A549 (cell line): ENCODE measurements around the gene CFAP97.

ENCODE experiments used
- CEBPB ChIP-seq, 2 experiments: fragments of >200 bp in 1 of 2; sonication (Bioruptor Twin) in 1 of 2; formaldehyde crosslinking in 1 of 2; IDR thresholded peaks; 2 replicates each; pipeline ENCODE4 v1.6.1; 2012 to 2016
- POLR2A ChIP-seq: IDR thresholded peaks from 2 replicates; pipeline ENCODE4 v1.6.1; 2012; ENCODE audit warnings: mild to moderate bottlenecking, low read length
- POLR2AphosphoS2 ChIP-seq: conservative IDR thresholded peaks from 2 replicates; pipeline ENCODE4 v1.6.1; 2012; ENCODE audit warnings: low read length, improper control_type of control experiment, inconsistent platforms
- SREBF2 ChIP-seq: fragments of 450-650 bp; IDR thresholded peaks from 2 replicates; pipeline ENCODE4 v1.6.1; 2014; ENCODE audit warnings: mild to moderate bottlenecking, moderate library complexity
- TFCP2L1 ChIP-seq: fragments of 250-450 bp; sonication (Bioruptor Pico); IDR thresholded peaks from 2 replicates; pipeline ENCODE4 v1.5.0; 2021; ENCODE audit warnings: mild to moderate bottlenecking
- TF ChIP-seq, protein P1 (sequence below): fragments of >200 bp; sonication (Bioruptor Twin); formaldehyde crosslinking; IDR thresholded peaks from 3 replicates; pipeline ENCODE4 v1.5.1; 2016

DNA sequence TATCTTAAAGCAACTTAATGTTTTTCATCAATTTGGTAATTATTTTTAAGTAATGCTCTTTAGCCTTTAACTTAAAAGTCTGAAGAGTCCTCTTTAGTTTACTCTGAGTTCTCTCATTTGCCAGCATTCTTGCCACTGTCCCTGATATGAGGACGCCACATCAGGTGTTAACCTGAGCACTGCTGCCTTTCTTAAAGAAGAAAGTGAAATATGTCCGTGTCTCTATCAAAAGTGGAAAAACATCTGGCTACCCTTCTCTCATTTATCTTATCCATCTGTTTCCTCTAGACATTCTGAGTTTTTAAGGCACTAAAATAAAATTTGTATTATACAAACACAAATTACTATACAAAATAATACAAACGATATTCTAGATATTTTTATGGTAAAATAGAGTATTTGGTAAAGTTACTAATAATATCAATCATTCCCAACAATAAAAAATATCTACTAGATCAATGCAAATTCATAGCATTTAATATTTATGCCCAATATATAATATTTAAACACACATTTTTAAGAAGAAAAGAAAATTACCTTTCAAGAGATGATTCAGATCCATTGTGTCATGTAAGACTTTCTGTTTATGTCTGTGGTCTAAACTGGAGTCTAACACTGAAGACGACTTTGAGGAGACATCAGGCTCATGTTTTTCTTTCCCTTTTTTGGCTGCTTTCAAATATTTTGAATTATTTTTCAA, 14.0 kb downstream of the CFAP97 start:
- no peak for TF ChIP-seq POLR2A
- TF ChIP-seq, protein P1, sequence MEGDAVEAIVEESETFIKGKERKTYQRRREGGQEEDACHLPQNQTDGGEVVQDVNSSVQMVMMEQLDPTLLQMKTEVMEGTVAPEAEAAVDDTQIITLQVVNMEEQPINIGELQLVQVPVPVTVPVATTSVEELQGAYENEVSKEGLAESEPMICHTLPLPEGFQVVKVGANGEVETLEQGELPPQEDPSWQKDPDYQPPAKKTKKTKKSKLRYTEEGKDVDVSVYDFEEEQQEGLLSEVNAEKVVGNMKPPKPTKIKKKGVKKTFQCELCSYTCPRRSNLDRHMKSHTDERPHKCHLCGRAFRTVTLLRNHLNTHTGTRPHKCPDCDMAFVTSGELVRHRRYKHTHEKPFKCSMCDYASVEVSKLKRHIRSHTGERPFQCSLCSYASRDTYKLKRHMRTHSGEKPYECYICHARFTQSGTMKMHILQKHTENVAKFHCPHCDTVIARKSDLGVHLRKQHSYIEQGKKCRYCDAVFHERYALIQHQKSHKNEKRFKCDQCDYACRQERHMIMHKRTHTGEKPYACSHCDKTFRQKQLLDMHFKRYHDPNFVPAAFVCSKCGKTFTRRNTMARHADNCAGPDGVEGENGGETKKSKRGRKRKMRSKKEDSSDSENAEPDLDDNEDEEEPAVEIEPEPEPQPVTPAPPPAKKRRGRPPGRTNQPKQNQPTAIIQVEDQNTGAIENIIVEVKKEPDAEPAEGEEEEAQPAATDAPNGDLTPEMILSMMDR, result no peak
- TF ChIP-seq SREBF2, result no peak
- TF ChIP-seq CEBPB (IDR thresholded peaks at IDR 0.05), result no peak
- TF ChIP-seq TFCP2L1 (CRISPR knock-in tag), result no peak
- no peak for TF ChIP-seq POLR2AphosphoS2
